Thyroid gland (tissue), 4 donors: ENCODE data around the gene FARP2. TPM values are rescaled to one million over a fixed set of nuclear protein-coding genes. Genes with fewer than 3 reads are reported as not detected.
"Not testable (repeated sequence)": the region's sequence is repeated elsewhere in the genome, so short reads cannot be mapped to it uniquely, and the experiment has no call there.

ENCODE experiments used
- DNase-seq, 2 donors: peaks; one replicate each; pipeline ENCODE4 v3.0.0-alpha.2; 2019
- H3K27ac ChIP-seq, 3 donors: fragments of 200-600 bp; sonication (generic); 1 replicate in 2 of 3; 2 replicates in 1 of 3; pipeline ENCODE4 v1.5.1; 2016 to 2019; ENCODE audit warnings: mild to moderate bottlenecking in 1 of 3, moderate library complexity in 1 of 3
- H3K27me3 ChIP-seq: fragments of 200-600 bp; sonication (generic); one replicate; pipeline ENCODE4 v1.5.1; 2019
- H3K36me3 ChIP-seq, 2 donors: fragments of 200-600 bp; sonication (generic); one replicate each; pipeline ENCODE4 v1.5.1; 2016 to 2019
- H3K4me1 ChIP-seq, 2 donors: fragments of 200-600 bp; sonication (generic); one replicate each; pipeline ENCODE4 v1.5.1; 2017 to 2019
- H3K4me3 ChIP-seq, 3 donors: fragments of 200-600 bp; sonication (generic); replicated peaks in 1 of 3; 1 replicate in 2 of 3; 2 replicates in 1 of 3; pipeline ENCODE4 v1.5.1; 2016; ENCODE audit warnings: mild to moderate bottlenecking in 1 of 3
- H3K9me3 ChIP-seq: fragments of 200-600 bp; sonication (generic); one replicate; pipeline ENCODE4 v1.5.1; 2017
- CTCF ChIP-seq, 6 experiments: fragments of 200-600 bp in 3 of 6; fragments of 450-650 bp in 3 of 6; sonication (generic) in 3 of 6; IDR thresholded peaks; one replicate each; pipeline ENCODE4 v1.5.1; 2016 to 2019; ENCODE audit warnings: antibody characterized with exemption in 6 of 6, mild to moderate bottlenecking in 2 of 6, inconsistent platforms in 1 of 6, moderate library complexity in 1 of 6
- POLR2A ChIP-seq, 2 donors: fragments of 450-650 bp; IDR thresholded peaks; one replicate each; pipeline ENCODE4 v1.6.1; 2017; ENCODE audit warnings: antibody characterized with exemption in 2 of 2, mild to moderate bottlenecking in 2 of 2, moderate library complexity in 1 of 2
- WGBS, 2 donors: methylation state at CpG; one replicate each; pipeline ENCODE4 v1.1.5; 2017; 5-methylcytosine and 5-hydroxymethylcytosine counted together
- intact Hi-C: fragments of 100-400 bp; cut with DNase I; formaldehyde crosslinking; loops from one replicate; pipeline ENCODE4 v1.15.1; 2023
- total RNA-seq, 4 donors: library from RNA; depleted of rRNA; stranded (reverse); fragments of >200 nt; gene quantifications; one replicate each; pipeline ENCODE4 v1.2.3, GENCODE V29; 2016

The FARP2 gene
- total RNA-seq, 4 donors from 2014 or later: 16.9 to 24.1 (median 20.3) TPM

- H3K9me3 ChIP-seq: no peaks in the 10 kb centered on the region
- no peak for DNase-seq
- intact Hi-C loops: loop anchor here (10.0 kb wide), 1 partner anchor 100 kb away; no protein-coding TSS in a partner anchor
- no peak overlapping the region for H3K4me3 ChIP-seq
- no peaks in the 10 kb centered on the region for H3K36me3 ChIP-seq
- 54 to 56% methylated on average over 10 of the region's 10 CpGs for WGBS, 2 donors
- H3K27ac ChIP-seq: no peak overlapping the region
- H3K4me1 ChIP-seq: no peaks in the 10 kb centered on the region
- TF ChIP-seq CTCF (IDR thresholded peaks at IDR 0.05) (no peak), POLR2A (IDR thresholded peaks at IDR 0.05) (no peak)
- no peaks in the 10 kb centered on the region for H3K27me3 ChIP-seq
Observed at GRCh38 chr2:241514986-241515737, 159.1 kb downstream of the FARP2 start.

GRCh38 chr2:241516520-241516965 is 160.5 kb downstream of the FARP2 start:
- H3K4me1 ChIP-seq: no peaks in the 10 kb centered on the region
- H3K4me3 ChIP-seq: no peak overlapping the region
- intact Hi-C loops: loop anchor here (10.0 kb wide), 1 partner anchor 98 kb away; no protein-coding TSS in a partner anchor
- no peak for TF ChIP-seq CTCF (IDR thresholded peaks at IDR 0.05)
- no peak for TF ChIP-seq POLR2A (IDR thresholded peaks at IDR 0.05)
- 96% methylated on average over 3 of the region's 3 CpGs for WGBS, 2 donors
- no peaks in the 10 kb centered on the region for H3K9me3 ChIP-seq
- no peak overlapping the region for H3K27ac ChIP-seq
- no peak for DNase-seq
- H3K27me3 ChIP-seq: no peaks in the 10 kb centered on the region
- no peaks in the 10 kb centered on the region for H3K36me3 ChIP-seq

GRCh38 chr2:241517297-241517696 is 161.2 kb downstream of the FARP2 start:
- no peaks in the 10 kb centered on the region for H3K9me3 ChIP-seq
- H3K27ac ChIP-seq: no peak overlapping the region
- 94 to 95% methylated on average over 6 of the region's 6 CpGs for WGBS, 2 donors
- no peaks in the 10 kb centered on the region for H3K36me3 ChIP-seq
- H3K27me3 ChIP-seq: no peaks in the 10 kb centered on the region
- no peak for TF ChIP-seq POLR2A (IDR thresholded peaks at IDR 0.05)
- no peak for TF ChIP-seq CTCF (IDR thresholded peaks at IDR 0.05)
- H3K4me1 ChIP-seq: no peaks in the 10 kb centered on the region
- no peak for DNase-seq
- H3K4me3 ChIP-seq: no peak overlapping the region
- intact Hi-C loops: loop anchor here (10.0 kb wide), 1 partner anchor 98 kb away; no protein-coding TSS in a partner anchor

- Histone ChIP-seq H3K27me3 (no peaks in the 10 kb centered on the region), H3K27ac (no peak overlapping the region), H3K36me3 (no peaks in the 10 kb centered on the region), H3K4me3 (no peak overlapping the region), H3K9me3 (no peaks in the 10 kb centered on the region), H3K4me1 (no peaks in the 10 kb centered on the region)
- no peak for TF ChIP-seq POLR2A (IDR thresholded peaks at IDR 0.05)
- no peak for TF ChIP-seq CTCF (IDR thresholded peaks at IDR 0.05)
- intact Hi-C loops: loop anchor here (10.0 kb wide), 1 partner anchor 95 kb away; no protein-coding TSS in a partner anchor
- DNase-seq: no peak
- WGBS, 2 donors: 74 to 77% methylated on average over 11 of the region's 11 CpGs
Observed at GRCh38 chr2:241519669-241520068, 163.6 kb downstream of the FARP2 start.

- Histone ChIP-seq H3K27me3 (no peaks in the 10 kb centered on the region), H3K27ac (no peak overlapping the region), H3K9me3 (no peaks in the 10 kb centered on the region), H3K4me1 (no peaks in the 10 kb centered on the region), H3K4me3 (no peak overlapping the region), H3K36me3 (no peaks in the 10 kb centered on the region)
- 65 to 69% methylated on average over 5 of the region's 5 CpGs for WGBS, 2 donors
- intact Hi-C loops: no loop called here
- no peak for TF ChIP-seq POLR2A (IDR thresholded peaks at IDR 0.05)
- TF ChIP-seq CTCF (IDR thresholded peaks at IDR 0.05): no peak
- no peak for DNase-seq
Observed at GRCh38 chr2:241522477-241522876, 166.4 kb downstream of the FARP2 start.

- H3K4me3 ChIP-seq, H3K4me1 ChIP-seq, H3K36me3 ChIP-seq, H3K27ac ChIP-seq, H3K9me3 ChIP-seq, intact Hi-C loops, H3K27me3 ChIP-seq, DNase-seq: not testable (repeated sequence)
- 80 to 82% methylated on average over 31 of the region's 31 CpGs for WGBS, 2 donors
Observed at GRCh38 chr2:241525818-241526780, 170.0 kb downstream of the FARP2 start.
